ENCODE measurements around the gene LRRFIP1. TPM values are rescaled to one million over a fixed set of nuclear protein-coding genes. Genes with fewer than 3 reads are reported as not detected.
"Not testable (repeated sequence)": the region's sequence is repeated elsewhere in the genome, so short reads cannot be mapped to it uniquely, and the experiment has no call there.

The LRRFIP1 gene
- total and polyA plus RNA-seq, 9 donors, result 27.4 to 71.1 (median 56.1) TPM

DNA sequence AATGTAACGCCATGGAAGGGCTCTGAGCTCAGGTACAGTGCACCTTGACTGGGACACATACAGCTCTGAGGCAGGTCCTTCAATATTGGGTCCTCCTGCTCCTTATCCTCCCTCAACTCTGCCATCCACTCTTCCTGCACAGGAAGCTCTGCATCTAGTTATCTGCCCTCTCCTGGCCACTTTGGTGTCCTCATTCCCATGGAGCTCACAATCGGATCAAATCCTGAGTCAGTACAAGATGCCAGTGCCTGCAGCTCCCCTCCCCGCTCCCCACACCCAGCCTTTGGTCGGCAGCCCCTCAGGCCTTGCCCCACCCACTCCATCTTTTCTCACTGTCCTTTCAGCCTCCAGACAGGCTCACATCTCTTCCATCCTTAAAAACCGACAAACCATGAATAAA is 58.0 kb downstream of the LRRFIP1 start:
- intact Hi-C loops (cut with DNase I), result no loop called here
- Histone ChIP-seq H3K27ac (no peak overlapping the region), H3K36me3 (no peaks in the 10 kb centered on the region), H3K4me1 (ENCODE audit: insufficient read depth) (no peaks in the 10 kb centered on the region), H3K27me3 (no peaks in the 10 kb centered on the region), H3K9me3 (no peaks in the 10 kb centered on the region), H3K4me3 (no peak overlapping the region)
- 68 to 82% (median 77%) methylated on average over 5 of the region's 5 CpGs for WGBS, 3 donors
- no peak for DNase-seq
- TF ChIP-seq POLR2A (IDR thresholded peaks at IDR 0.05), result no peak
- TF ChIP-seq, protein P1, sequence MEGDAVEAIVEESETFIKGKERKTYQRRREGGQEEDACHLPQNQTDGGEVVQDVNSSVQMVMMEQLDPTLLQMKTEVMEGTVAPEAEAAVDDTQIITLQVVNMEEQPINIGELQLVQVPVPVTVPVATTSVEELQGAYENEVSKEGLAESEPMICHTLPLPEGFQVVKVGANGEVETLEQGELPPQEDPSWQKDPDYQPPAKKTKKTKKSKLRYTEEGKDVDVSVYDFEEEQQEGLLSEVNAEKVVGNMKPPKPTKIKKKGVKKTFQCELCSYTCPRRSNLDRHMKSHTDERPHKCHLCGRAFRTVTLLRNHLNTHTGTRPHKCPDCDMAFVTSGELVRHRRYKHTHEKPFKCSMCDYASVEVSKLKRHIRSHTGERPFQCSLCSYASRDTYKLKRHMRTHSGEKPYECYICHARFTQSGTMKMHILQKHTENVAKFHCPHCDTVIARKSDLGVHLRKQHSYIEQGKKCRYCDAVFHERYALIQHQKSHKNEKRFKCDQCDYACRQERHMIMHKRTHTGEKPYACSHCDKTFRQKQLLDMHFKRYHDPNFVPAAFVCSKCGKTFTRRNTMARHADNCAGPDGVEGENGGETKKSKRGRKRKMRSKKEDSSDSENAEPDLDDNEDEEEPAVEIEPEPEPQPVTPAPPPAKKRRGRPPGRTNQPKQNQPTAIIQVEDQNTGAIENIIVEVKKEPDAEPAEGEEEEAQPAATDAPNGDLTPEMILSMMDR (IDR thresholded peaks at IDR 0.05), result no peak
- no peak for TF ChIP-seq EP300 (IDR thresholded peaks at IDR 0.05)

GRCh38 chr2:237686659-237687136 is 59.3 kb downstream of the LRRFIP1 start:
- Histone ChIP-seq H3K4me3 (no peak overlapping the region), H3K27me3 (no peaks in the 10 kb centered on the region), H3K9me3 (no peaks in the 10 kb centered on the region), H3K36me3 (no peaks in the 10 kb centered on the region), H3K4me1 (ENCODE audit: insufficient read depth) (no peaks in the 10 kb centered on the region), H3K27ac (peak overlapping the region in 1 of 2 donors; percentile 68)
- intact Hi-C loops (cut with DNase I), result no loop called here
- WGBS, 3 donors, result 85 to 89% (median 89%) methylated on average over 11 of the region's 11 CpGs
- TF ChIP-seq, protein P1 (IDR thresholded peaks at IDR 0.05), result no peak
- TF ChIP-seq EP300 (IDR thresholded peaks at IDR 0.05) (no peak), POLR2A (IDR thresholded peaks at IDR 0.05) (no peak)
- no peak for DNase-seq

GRCh38 chr2:237688081-237688480 is 60.7 kb downstream of the LRRFIP1 start:
- 41 to 89% (median 73%) methylated on average over 1 of the region's 1 CpG for WGBS, 3 donors
- Histone ChIP-seq H3K4me1 (ENCODE audit: insufficient read depth) (peaks cover 3% of the 10 kb centered on the region), H3K36me3 (no peaks in the 10 kb centered on the region), H3K27me3 (no peaks in the 10 kb centered on the region), H3K4me3 (no peak overlapping the region), H3K9me3 (no peaks in the 10 kb centered on the region), H3K27ac (peak overlapping the region; percentile 48 to 68)
- intact Hi-C loops (cut with DNase I), result no loop called here
- no peak for TF ChIP-seq EP300 (IDR thresholded peaks at IDR 0.05)
- TF ChIP-seq POLR2A (IDR thresholded peaks at IDR 0.05), result no peak
- TF ChIP-seq, protein P1 (IDR thresholded peaks at IDR 0.05), result no peak
- no peak for DNase-seq

DNA sequence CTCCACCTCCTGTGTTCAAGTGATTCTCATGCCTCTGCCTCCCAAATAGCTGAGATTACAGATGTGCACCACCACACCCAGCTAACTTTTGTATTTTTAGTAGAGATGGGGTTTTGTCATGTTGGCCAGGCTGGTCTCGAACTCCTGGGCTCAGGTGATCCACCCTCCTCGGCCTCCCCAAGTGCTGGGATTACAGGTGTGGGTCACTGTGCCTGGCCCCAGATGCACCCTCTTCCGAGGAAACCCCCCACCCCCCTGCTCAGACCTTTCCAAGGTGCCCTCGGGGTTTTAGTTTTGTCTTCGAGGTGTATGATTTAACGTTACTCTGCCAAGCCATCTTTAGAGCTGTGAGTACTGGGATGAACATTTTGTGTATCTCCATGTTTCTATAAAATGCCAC is 61.2 kb downstream of the LRRFIP1 start:
- DNase-seq; H3K4me3 ChIP-seq; H3K36me3 ChIP-seq; H3K4me1 ChIP-seq (ENCODE audit: insufficient read depth); H3K9me3 ChIP-seq; H3K27me3 ChIP-seq; intact Hi-C loops (cut with DNase I): not testable (repeated sequence)
- H3K27ac ChIP-seq, result peak overlapping the region in 1 of 2 donors; percentile 68
- 92 to 97% (median 96%) methylated on average over 6 of the region's 6 CpGs for WGBS, 3 donors

DNA sequence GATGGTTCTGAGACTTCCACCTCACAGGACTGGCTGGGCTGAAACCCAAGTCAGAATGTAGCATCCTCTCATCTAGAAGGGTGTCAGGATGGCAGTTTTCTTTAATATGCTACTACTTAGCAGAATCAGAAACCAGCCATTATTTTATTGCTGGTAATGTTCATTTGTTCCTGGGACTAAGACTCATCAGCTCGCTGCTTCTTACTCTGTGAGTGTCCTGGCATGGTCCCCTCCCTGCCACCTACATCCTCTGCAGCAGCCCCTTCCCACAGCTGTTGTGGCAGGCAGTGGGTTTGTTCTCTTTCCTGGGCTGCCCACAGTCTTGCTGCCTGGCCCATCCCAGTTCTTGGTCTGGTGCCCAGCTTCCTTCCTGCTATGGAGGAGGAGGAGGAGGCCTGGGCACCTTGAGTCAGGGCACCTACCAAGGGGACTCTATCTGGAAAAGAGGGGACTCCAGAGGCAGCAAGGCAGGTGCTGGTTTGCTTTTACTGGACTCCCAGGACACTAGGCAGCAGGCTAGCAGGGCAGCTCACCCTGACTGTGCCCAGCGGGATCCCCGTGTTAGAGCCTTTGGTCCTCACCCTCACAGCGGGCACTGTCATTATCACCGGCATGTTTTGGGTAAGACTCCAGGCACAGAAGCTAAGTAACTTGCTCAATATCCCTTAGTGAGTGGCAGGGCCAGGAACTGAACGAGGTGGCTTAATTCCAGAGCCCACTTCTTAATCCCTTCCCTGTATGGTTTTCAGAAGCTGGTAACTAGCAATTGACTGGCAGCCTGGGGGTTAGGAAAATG is 62.1 kb downstream of the LRRFIP1 start:
- no peaks in the 10 kb centered on the region for H3K27me3 ChIP-seq
- no peaks in the 10 kb centered on the region for H3K9me3 ChIP-seq
- H3K4me1 ChIP-seq (ENCODE audit: insufficient read depth), result peaks cover 5% of the 10 kb centered on the region
- peak in 1 of 5 donors; percentile 47 for DNase-seq
- no peaks in the 10 kb centered on the region for H3K36me3 ChIP-seq
- TF ChIP-seq, protein P1 (IDR thresholded peaks at IDR 0.05), result no peak
- TF ChIP-seq POLR2A (IDR thresholded peaks at IDR 0.05) (no peak), EP300 (IDR thresholded peaks at IDR 0.05) (no peak)
- intact Hi-C loops (cut with DNase I), result no loop called here
- WGBS, 3 donors, result 84 to 87% (median 87%) methylated on average over 6 of the region's 6 CpGs
- peak overlapping the region in 1 of 2 donors; percentile 23 for H3K27ac ChIP-seq
- no peak overlapping the region for H3K4me3 ChIP-seq

Measured in ovary (tissue), 9 donors.